T-helper 1 cell treated with Interleukin-12 subunit alpha and Interleukin-12 subunit beta and Interleukin-4 antibody, amounts not matched to agents 30 ng/mL and 1 ng/mL, for 36 hours (primary cell): ENCODE measurements around the gene SNTG2. TPM values are rescaled to one million over a fixed set of nuclear protein-coding genes. Genes with fewer than 3 reads are reported as not detected.

Experiments used
- intact Hi-C: fragments of 100-400 bp; cut with micrococcal nuclease; formaldehyde crosslinking; loops from one replicate; pipeline ENCODE4 v1.15.1; 2024
- total RNA-seq: library from RNA; stranded (reverse); gene quantifications from 2 replicates; pipeline ENCODE4 v1.2.3, GENCODE V29; 2022

Gene SNTG2
- total RNA-seq, 1 donor from 2014 or later: not detected

- intact Hi-C loops: no loop called here
These were observed 314.8 kb downstream of the SNTG2 start for GRCh38 chr2:1265454-1265853.

DNA sequence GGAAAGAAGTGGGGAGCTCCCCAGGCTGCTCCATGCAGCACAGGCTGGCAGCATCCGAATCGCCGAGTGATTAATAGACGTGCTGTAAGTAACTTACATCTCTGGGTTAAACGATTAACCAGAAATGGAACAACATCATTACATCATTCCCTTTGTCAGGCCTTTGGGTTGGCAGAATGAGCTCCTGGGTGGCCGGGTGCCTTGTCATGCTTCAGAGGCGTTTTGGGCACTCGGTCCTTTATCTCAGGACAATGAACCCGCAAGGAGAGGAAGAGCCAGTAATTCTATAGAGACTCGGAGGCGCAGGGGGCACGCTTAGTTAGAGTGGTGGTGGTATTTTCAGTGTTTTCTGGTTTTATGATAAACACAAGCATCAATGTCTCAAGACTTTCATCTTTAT lies 315.7 kb downstream of the SNTG2 start:
- intact Hi-C loops: no loop called here

- intact Hi-C loops: no loop called here
These were observed 317.4 kb downstream of the SNTG2 start for GRCh38 chr2:1268034-1268433.

- intact Hi-C loops: no loop called here
These were observed 319.2 kb downstream of the SNTG2 start for GRCh38 chr2:1269812-1270211.

GRCh38 chr2:1272835-1273234 lies 322.2 kb downstream of the SNTG2 start:
- intact Hi-C loops: no loop called here

DNA sequence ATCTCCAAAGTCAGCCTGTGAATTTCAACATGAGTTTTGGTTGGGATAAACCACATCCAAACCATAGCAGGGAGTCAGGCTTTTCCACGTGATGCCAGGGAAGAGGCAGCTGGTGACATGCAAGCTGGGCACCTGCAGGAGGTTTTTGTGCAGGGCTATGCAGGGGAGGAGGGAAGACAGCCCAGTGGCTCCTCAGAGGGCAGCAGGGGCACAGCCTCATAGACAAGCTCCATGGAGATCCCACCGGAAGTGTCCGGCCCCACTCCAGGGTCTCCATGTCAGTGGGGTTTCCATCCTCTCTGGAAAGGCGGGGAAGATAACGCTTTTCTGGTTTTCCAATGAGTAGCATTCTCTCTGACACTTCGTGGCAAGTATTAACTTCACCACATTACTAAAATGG lies 327.0 kb downstream of the SNTG2 start:
- intact Hi-C loops: no loop called here

- intact Hi-C loops: no loop called here
These were observed 327.5 kb downstream of the SNTG2 start for GRCh38 chr2:1278125-1278524.

- intact Hi-C loops: no loop called here
These were observed 328.2 kb downstream of the SNTG2 start for GRCh38 chr2:1278861-1279260.

DNA sequence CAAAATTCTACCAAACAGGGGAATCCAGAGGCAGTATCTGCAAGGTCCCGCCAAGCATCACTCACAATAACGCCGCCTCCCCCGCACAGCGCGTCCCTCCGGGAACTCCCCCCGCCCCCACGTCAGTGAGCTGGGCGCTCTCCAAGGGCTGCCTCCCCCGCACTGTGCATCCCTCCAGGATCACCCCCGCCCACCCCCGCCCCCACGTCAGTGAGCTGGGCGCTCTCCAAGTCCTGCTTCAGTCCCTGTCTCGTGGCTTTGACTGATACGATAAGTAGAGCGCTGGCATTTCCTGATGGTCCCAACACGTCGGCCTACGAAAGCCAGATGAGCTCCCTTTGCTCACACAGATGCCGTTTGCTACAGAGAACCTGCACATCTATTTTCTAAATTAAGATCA lies 331.9 kb downstream of the SNTG2 start:
- intact Hi-C loops: no loop called here

GRCh38 chr2:1283020-1283801 lies 332.6 kb downstream of the SNTG2 start:
- intact Hi-C loops: no loop called here

- intact Hi-C loops: no loop called here
These were observed 333.2 kb downstream of the SNTG2 start for GRCh38 chr2:1283871-1284270.

- intact Hi-C loops: no loop called here
These were observed 336.3 kb downstream of the SNTG2 start for GRCh38 chr2:1286929-1287328.

DNA sequence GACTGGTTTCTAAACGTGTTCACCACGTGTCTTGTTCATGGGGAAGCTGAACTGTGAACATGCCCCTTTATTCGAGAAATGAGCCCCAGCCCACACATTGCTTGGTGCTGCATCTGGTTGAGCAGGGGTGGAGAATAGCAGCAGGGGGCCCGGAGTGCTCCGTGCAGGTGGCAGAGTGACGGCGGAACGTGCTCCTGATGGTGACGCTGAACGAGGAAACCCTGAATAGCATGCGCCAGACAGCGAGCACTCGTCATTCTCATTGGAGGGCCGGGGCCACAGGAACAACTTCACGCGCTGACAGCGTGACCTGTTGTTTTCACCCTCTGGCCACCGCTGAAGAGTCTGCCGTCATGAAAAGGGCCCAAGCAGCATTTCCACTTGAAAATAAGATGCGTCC lies 336.8 kb downstream of the SNTG2 start:
- intact Hi-C loops: no loop called here

- intact Hi-C loops: no loop called here
These were observed 344.3 kb downstream of the SNTG2 start for GRCh38 chr2:1294900-1295299.

DNA sequence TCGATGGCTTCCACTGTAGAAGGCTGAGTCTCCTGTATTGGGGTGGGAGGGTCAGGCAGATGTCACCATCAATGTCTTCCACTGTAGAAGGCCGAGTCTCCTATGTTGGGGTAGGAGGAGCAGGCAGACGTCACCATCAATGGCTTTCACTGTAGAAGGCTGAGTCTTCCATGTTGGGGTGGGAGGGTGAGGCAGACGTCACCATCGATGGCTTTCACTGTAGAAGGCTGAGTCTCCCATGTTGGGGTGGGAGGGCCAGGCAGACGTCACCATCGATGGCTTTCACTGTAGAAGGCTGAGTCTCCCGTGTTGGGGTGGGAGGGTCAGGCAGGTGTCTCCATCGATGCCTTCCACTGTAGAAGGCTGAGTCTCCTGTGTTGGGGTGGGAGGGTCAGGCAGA lies 345.1 kb downstream of the SNTG2 start:
- intact Hi-C loops: no loop called here

GRCh38 chr2:1297372-1298159 lies 346.9 kb downstream of the SNTG2 start:
- intact Hi-C loops: no loop called here

DNA sequence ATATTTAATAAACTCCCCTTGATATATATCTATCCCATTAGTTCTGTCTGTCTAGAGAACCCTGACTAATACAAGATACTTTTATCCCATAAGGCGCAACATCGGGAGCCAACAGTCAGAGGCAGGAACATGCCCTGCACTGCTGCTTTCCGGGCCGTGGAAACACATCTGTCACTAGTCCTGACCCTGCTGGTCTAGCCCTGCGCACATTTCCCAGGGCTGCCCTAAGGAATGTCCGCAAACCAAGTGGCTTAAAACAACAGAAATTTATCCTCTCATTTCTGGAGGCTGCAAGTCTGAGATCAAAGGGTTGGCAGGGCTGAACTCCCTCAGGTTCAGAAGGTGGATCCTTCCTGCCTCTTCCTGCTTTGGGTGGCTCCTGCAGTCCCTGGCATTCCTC lies 348.4 kb downstream of the SNTG2 start:
- intact Hi-C loops: no loop called here

GRCh38 chr2:1300284-1300683 lies 349.6 kb downstream of the SNTG2 start:
- intact Hi-C loops: no loop called here

- intact Hi-C loops: no loop called here
These were observed 350.4 kb downstream of the SNTG2 start for GRCh38 chr2:1301056-1301455.

GRCh38 chr2:1305342-1306013 lies 354.8 kb downstream of the SNTG2 start:
- intact Hi-C loops: no loop called here

DNA sequence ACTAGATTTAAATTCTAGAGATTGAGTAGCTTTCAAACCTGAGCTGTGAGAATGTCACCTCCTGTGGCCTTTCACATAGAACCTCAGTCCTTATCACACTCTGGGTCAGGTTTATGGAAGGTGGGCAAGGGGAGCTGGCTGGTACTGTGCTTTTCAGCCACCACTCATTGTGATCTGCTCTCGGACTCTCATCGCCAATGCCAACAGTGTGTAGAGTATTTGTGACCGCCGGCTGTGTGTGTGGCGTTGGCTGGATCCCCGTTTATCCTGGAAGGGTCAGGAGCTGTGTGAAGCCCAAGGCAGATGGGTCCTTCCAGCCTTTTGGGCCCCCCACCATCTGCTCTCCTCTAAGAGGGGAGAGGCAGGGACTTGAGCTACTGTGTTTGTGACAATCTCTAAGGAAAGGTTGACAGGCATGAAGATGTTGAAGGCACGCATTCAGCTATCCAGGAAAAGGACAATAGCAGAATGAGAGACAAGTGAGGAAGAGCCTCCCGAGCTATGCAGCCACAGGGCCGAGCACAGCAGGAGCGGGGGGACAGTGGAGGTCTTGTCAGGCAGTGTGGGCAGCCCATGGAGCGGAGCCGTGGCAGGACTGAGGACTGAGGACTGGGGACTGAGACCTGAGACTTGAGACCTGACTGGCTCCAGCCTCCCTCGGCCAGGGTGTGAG lies 355.5 kb downstream of the SNTG2 start:
- intact Hi-C loops: no loop called here
